GM18909 (cell line): ENCODE data around the gene HMMR.
A peak's percentile ranks its signal among the peaks of the same experiment; 100 is the strongest.
"Not testable (repeated sequence)": the region's sequence is repeated elsewhere in the genome, so short reads cannot be mapped to it uniquely, and the experiment has no call there.

Source experiments
- ATAC-seq: cut with Tn5 transposase; IDR thresholded peaks from one replicate; pipeline ENCODE4 v1.9.1; 2021; ENCODE audit warnings: mild to moderate bottlenecking; ENCODE audit not compliant: unreplicated experiment, poor library complexity

Gene HMMR

DNA sequence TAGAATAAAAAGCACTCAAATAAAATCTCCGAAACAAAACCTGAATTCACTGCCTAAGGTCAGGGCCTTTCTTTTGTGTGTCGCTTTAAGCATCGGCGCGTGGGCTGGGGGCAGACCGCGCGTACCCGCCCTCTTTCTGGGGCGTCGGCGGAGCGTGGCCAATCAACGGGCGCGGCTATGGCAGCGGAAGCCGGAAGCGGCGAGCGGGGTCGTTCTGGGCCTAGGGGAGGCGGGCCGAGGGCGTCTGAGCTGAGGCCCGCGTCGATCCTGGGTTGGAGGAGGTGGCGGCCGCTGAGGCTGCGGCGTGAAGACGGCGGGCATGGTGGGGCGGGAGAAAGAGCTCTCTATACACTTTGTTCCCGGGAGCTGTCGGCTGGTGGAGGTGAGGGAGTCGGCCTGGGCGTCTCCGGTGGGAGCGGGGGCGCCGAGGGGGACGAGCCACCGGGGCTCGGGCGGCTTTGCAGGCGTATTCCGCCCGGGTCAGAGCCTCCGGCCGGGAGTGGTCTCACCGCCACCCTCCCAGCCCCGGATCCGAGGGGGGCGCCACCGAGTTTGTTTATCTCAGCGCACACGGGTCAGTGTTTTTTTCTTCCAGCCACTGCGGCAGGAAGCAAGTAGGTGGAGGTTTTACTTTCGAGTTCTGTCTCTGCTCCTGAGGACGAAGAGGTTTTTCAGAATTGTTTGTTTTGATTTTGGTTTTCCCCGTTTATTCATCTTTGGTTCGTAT, 45.1 kb downstream of the HMMR start, which contains the start of gene MAT2B:
Gene MAT2B, plus strand, starts transcription at position 252 of the 727 bp plus-strand sequence. Its CDS starts 68 bp downstream, at position 320.
- peak; percentile 90 for ATAC-seq

DNA sequence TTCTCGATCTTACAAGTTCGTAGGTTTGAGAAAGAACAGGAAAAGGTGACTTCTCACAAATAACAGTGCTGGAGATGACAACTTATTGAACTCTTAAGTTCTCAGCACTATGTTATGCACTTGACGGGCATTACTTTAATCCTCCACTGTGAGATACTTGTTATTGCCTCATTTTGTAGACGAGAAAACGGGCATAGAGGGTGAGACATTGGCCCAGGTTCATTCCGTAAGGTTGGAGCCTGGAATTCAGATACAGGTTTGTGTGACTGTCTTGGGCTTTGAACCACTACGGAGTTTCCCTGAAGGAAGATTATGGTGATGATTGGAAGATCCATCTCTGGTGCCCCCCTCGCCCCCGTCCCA, 45.6 kb downstream of the HMMR start:
- ATAC-seq: peak; percentile 14

DNA sequence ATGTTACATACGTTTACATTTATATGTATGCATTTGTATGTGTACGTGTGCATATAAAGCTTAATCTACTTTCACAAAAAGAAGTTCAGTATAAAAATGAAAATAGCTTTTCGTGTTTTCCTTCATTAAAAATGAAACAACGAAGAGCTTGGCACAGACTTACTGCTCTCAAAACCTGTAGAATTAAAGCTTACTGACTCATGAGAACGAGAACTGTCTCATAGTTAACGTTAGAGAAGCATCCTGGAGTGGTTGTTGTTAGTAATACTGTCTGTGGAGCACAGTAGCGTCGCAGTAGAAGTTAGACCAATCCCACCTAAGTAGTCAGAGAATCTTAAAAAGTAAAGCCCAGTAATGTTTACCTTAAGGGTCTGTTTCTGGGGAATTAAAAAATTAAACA, 46.3 kb downstream of the HMMR start:
- no peak for ATAC-seq

DNA sequence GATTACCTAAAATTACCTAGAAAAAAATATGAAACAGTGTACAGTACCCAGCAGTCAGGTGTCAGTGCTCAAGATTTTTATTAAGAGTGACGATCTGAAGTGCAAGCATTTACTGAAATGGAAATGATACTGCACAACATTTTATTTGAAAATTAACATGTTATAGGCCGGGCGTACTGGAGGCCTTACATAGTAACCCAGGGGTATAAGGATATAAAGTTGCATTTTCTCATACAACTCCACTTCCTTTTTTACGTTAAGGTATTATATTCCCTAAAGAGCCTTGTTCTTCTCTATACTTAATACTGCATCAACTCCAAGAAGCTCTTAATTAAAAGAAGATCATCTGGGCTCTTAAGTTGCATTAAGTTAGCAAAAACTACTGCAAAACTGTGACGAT, 48.3 kb downstream of the HMMR start:
- no peak for ATAC-seq

DNA sequence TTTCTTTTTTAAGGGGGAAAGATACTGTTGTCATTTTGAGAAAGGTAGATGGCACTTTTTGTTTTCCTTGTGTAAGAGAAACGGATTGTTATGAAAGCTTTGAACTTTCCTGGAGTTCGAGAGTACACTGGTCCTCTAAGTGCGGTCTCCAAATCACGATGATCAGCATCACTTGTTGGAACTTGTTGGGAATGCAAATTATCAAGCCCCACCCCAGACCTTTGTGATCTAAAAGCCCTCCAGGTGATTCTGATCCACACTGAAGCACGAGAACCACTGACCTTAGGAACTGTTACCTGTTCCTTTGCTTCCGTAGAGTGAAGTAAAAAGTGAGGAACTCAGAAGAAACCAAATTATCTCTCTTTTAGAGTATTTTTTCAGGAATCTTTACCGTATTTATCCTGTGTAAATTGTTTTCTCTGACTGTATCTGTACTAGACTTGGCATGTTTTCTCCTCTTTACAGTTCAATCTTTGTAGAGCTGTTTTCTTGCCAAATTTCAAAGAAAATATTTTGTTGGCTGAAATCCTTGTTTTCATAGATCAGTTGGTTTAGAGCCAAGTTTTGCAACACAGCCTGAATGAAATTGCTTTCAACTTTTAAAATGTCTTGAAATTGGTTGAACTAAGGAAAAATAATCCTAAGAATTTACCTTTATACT, 49.0 kb downstream of the HMMR start:
- ATAC-seq: no peak

DNA sequence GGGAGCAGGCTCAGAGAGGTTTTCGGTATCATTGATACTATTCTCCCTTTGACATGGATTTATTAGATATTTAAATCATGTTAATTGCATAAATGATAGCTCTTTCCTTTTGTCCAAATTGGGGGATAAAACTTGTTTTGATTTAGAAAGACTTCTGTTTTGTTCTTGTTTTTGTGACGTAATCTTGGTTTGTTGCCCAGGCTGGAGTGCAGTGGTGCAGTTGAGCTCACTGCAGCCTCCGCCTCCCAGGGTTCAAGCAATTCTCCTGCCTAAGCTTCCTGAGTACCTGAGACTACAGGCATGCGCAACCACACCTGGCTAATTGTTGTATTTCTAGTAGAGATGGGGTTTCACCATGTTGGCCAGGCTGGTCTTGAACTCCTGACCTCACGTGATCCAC, 52.1 kb downstream of the HMMR start:
- no peak for ATAC-seq

DNA sequence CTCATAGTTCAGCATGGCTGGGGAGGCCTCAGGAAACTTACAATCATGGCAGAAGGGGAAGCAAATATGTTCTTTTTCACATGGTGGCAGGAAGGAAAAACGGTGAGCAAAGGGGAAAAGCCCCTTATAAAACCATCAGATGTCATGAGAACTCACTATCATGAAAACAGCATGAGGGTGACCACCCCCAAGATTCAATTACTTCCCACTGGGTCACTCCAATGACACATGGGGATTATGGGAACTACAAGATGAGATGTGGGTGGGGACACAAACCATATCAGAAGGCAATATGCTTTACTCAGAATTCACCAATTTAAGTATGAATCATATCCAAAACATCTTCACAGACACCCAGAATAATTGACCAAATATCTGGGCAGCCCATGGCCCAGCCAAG, 64.7 kb downstream of the HMMR start:
- ATAC-seq: no peak

DNA sequence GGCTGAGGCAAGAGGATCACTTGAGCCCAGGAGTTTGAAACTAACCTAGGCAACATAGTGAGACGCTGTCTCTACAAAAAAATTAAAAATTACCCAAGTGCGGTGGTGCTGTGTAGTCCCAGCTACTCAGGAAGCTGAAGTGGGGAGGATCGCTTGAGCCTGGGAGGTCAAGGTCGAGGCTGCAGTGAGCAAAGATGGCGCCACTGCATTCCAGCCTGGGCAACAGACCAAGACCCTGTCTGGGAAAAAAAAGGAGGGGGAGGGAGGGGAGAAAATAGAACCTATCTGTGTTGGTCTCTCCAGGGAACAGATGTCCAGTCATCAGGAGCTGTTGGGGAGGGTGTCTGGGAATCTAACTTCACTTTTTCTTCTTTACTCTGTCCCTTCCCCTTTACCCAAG, 69.3 kb downstream of the HMMR start:
- no peak for ATAC-seq

DNA sequence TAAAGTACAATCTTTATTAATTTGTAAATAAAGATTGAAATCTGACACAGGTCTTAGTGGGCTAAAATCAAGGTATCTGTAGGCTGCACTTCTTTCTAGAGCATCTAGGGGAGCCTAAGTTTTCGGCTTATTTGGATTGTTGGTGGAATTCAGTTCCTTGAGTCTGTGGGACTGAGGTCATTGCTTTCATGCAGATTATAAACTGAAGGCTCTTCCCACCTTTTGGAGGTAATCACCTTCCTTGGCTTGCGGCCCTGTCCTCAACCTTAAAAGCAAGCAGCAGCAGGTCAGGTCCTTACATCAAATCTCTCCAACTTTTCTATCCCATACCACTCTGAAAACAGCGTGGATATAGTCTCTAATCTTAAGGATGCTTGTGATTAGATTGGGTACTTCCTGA, 70.8 kb downstream of the HMMR start:
- ATAC-seq: no peak

DNA sequence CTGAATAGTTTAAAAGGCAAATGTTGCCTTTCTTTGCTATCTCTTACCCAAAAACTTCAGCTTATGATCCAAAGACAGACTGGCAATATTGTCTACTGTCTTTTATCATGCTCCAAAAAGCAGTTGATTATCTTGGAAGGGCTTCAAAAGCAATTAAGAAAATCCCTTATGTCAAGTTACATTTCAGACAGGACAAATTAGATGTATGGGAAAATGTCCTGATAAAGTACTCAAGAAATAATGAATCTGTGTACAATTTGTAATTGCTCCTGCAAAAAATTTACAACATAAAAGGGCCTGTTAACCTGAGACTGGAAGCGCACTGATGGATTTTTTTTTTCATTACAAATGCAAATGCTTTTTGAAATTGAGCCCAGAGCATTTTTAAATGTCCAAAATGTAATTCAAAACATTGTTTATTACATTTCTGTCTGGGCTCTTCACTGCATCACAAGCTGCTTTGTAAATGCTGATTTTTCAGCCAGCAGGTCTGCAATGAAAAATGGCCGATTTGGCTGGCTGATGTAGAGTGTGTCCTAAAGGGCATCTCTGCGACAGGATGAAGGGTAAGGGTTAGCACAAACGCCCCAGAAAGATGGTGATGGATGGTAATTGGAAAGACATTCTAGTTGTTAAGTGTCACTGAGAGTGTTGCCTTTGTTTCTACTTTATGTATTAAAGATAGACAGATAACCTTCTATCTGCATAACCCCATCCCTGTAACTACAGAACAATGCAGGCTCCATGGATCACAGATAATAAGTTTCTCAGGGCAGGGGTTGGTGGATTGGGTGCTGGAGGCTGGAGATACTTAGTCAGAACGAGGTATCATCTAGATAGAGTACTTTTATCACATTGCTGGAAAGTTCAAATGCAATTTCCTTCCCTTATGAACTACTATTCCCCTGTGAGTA, 72.0 kb downstream of the HMMR start:
- ATAC-seq: no peak

DNA sequence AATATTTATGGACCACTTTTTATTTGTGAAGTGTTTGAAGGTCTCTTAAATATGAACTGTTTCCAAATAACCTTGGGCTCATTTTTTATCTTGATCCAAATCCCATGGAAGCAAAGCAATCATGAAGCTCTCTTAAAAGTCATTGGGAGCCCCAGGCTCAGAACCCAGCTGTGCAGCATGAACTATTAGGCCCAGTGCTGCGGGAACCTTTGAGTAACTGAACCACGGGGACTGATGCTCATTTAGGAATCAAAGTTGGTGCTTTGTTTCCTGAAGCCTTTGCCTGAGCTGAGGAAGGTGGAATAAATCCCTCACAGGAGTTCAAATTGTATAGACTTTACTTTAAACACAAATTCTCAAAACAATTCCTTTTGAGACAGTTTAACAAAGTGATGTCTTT, 72.8 kb downstream of the HMMR start:
- ATAC-seq: no peak

DNA sequence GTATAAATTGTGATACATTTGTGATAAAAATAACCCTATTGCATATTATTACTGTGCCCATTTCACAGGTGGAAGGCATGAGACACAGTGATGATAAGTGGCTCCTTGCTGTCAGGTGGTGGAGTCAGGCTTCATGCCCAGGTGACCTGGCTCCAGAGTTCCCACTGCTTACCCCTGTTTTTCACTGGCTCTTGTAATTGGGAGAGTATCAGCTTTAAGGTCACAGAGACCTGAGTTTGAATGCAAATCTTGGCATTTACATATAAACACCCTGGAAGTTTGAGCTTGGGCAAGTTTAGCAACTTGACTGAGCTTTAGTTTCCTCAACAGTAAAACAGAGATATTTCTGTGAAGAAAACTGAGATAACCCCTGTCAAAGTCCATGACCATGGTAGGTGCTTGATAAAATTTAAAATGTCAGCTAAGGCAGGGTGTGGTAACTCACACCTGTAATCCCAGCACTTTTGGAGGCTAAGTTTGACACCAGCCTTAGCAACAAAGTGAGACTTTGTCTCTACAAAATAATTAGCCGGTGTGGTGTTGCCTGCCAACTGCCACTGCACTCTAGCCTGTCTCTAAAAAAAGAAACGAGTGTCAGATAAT, 74.2 kb downstream of the HMMR start:
- ATAC-seq: no peak

DNA sequence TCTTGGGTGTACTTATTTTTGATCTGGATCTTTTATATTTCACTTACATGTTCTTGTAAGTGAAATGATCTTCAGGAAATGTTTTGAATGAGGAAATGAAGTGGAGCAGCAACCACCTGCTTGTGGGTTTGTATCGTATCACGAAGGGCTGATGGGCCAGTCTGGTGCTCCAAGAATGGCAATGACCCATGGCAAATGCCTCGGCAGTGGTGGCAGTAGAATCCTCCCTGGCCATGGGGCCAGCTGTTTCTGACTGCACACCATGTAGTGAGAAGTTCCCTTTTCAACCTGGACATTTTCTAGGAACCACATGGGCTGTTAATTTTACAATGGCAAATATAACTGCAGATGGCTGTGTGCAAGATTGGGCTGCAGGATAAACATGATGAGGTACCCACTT, 74.9 kb downstream of the HMMR start:
- ATAC-seq: no peak

DNA sequence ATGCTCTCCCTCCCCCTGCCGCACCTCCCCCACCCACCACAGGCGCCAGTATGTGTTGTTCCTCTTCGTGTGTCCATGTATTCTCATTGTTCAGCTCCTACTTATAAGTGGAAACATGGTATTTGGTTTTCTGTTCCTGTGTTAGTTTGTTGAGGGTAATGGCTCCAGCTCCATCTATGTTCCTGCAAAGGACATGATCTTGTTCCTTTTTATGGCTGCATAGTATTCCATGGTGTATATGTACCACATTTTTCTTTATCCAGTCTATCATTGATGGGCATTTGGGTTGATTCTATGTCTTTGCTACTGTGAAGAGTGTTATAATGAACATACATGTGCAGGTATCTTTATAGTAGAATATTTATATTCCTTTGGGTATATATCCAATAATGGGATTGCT, 76.0 kb downstream of the HMMR start:
- not testable (repeated sequence) for ATAC-seq

DNA sequence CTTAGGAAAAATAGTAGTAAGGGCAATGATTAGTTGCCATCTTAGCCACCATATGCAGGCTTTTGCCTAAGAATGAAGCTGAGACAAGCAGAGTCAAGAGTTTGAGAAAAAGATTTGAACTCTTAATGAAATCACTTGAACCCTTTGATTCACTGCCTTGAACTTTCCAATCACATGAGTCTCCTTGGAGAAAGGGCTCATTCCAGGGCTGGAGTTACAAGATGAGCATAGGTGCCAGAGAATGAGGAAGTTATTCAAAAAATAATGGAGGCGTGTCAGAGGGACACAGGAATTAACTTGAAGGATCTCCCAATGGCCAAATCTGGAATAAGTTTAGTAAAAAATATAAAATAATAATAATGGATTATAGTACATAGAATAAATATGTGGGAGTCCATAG, 80.3 kb downstream of the HMMR start:
- no peak for ATAC-seq
